Caco-2 (cell line): ENCODE results near the gene KRT71. TPM values are rescaled to one million over a fixed set of nuclear protein-coding genes. Genes with fewer than 3 reads are reported as not detected.

ENCODE experiments used
- BruUV-seq: library from RNA; stranded (reverse); fragments of 400-500 nt; replicated peaks from 2 replicates; lab custom pipeline; 2021; lab: Mats Ljungman, UMichigan
- CTCF ChIA-PET: fragments of 300-600 bp; sonication (Branson Sonifier 250); formaldehyde crosslinking; loops from one replicate; lab custom pipeline; 2022; ENCODE audit warnings: antibody characterized with exemption; lab: Charles Lee
- POLR2A ChIA-PET: fragments of 300-600 bp; sonication (Branson Sonifier 250); formaldehyde crosslinking; loops from one replicate; lab custom pipeline; 2022; ENCODE audit warnings: antibody characterized with exemption; lab: Charles Lee
- DNase-seq, 2 experiments: peaks; one replicate each; pipeline versions ENCODE4 v3.0.0 to v3.0.0-alpha.2; 2020 to 2022
- H3K27me3 ChIP-seq: replicated peaks from 2 replicates; pipeline ENCODE4 v1.6.0; 2011; ENCODE audit warnings: low read length; ENCODE audit not compliant: control insufficient read depth, insufficient read depth
- H3K36me3 ChIP-seq: 2 replicates; pipeline ENCODE4 v1.5.1; 2011; ENCODE audit warnings: low read length; ENCODE audit not compliant: control insufficient read depth, insufficient read depth
- H3K4me1 ChIP-seq: fragments of 250-450 bp; sonication (Bioruptor Pico); 2 replicates; pipeline ENCODE4 v1.5.1; 2020; ENCODE audit warnings: mild to moderate bottlenecking
- H3K4me3 ChIP-seq: 2 replicates; pipeline ENCODE4 v1.5.1; 2011; ENCODE audit warnings: low read depth, mild to moderate bottlenecking, control low read depth, low read length
- H3K9me3 ChIP-seq: fragments of 250-450 bp; sonication (Bioruptor Pico); 2 replicates; pipeline ENCODE4 v1.5.1; 2020; ENCODE audit warnings: mild to moderate bottlenecking, moderate library complexity
- H3K27ac Mint-ChIP-seq: one replicate; pipeline ENCODE4 v1.8.0; 2022; ENCODE audit warnings: mixed read lengths; ENCODE audit not compliant: unreplicated experiment
- H3K27me3 Mint-ChIP-seq: one replicate; pipeline ENCODE4 v1.8.0; 2022; ENCODE audit warnings: mixed read lengths; ENCODE audit not compliant: insufficient read depth, unreplicated experiment
- H3K36me3 Mint-ChIP-seq: one replicate; pipeline ENCODE4 v1.8.0; 2022; ENCODE audit warnings: mild to moderate bottlenecking, mixed read lengths; ENCODE audit not compliant: insufficient read depth, unreplicated experiment
- H3K4me1 Mint-ChIP-seq: one replicate; pipeline ENCODE4 v1.8.0; 2022; ENCODE audit warnings: low read depth, mixed read lengths; ENCODE audit not compliant: unreplicated experiment
- H3K4me3 Mint-ChIP-seq: one replicate; pipeline ENCODE4 v1.8.0; 2022; ENCODE audit warnings: mild to moderate bottlenecking, moderate library complexity, mixed read lengths; ENCODE audit not compliant: unreplicated experiment
- H3K9me3 Mint-ChIP-seq: one replicate; pipeline ENCODE4 v1.8.0; 2022; ENCODE audit warnings: mixed read lengths; ENCODE audit not compliant: unreplicated experiment
- intact Hi-C: fragments of 100-400 bp; cut with micrococcal nuclease; formaldehyde crosslinking; loops from one replicate; pipeline ENCODE4 v1.10.0; 2022; ENCODE audit not compliant: unreplicated experiment
- total RNA-seq: library from RNA; stranded (reverse); gene quantifications from 2 replicates; pipeline ENCODE4 v1.2.3, GENCODE V29; 2022
- TF ChIP-seq, protein P1 (sequence below), 2 experiments: fragments of 200-600 bp in 1 of 2; IDR thresholded peaks; 1 replicate in 1 of 2; 2 replicates in 1 of 2; pipeline versions ENCODE4 v1.5.1 to v1.8.0; 2011 to 2022; ENCODE audit warnings: antibody characterized with exemption in 1 of 2, control low read depth in 1 of 2, inconsistent platforms in 1 of 2, low read depth in 1 of 2, low read length in 1 of 2, mild to moderate bottlenecking in 1 of 2, moderate library complexity in 1 of 2; ENCODE audit not compliant: insufficient read depth in 1 of 2, severe bottlenecking in 1 of 2, unreplicated experiment in 1 of 2

KRT71 gene
- total RNA-seq, 1 experiment from 2014 or later: 1.2 TPM

DNA sequence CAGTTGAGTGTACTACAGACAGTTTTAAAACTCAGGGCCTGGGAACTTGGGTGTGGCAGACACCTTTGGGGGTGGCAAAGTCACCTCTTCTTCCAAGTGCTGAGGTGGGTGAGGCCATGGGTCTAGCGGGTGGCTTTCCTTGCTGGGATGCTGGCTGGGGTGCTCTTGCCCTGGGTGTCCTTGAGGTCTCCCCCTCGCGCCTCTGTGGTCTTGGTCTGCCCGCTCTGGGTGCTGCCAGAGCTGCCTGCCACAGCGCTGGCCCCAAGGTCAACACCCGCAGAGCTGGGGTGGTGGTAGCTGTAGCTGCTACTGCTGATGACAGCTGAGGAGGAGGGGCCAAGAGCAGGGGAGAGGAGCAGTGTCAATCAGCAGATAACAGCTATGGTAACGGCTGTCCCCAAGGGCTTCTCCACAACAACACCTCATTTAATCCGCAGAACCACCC, 13.9 kb upstream of the KRT71 start:
- Histone ChIP-seq H3K27me3 (no peaks in the 10 kb centered on the region), H3K36me3 (no peaks in the 10 kb centered on the region), H3K4me1 (no peaks in the 10 kb centered on the region), H3K9me3 (no peaks in the 10 kb centered on the region), H3K4me3 (no peak overlapping the region)
- H3K27ac Mint-ChIP-seq: no peak overlapping the region
- no peak for DNase-seq
- ChIA-PET CTCF (no interaction called here), POLR2A (no interaction called here)
- H3K9me3 Mint-ChIP-seq: no peaks in the 10 kb centered on the region
- TF ChIP-seq, protein P1, sequence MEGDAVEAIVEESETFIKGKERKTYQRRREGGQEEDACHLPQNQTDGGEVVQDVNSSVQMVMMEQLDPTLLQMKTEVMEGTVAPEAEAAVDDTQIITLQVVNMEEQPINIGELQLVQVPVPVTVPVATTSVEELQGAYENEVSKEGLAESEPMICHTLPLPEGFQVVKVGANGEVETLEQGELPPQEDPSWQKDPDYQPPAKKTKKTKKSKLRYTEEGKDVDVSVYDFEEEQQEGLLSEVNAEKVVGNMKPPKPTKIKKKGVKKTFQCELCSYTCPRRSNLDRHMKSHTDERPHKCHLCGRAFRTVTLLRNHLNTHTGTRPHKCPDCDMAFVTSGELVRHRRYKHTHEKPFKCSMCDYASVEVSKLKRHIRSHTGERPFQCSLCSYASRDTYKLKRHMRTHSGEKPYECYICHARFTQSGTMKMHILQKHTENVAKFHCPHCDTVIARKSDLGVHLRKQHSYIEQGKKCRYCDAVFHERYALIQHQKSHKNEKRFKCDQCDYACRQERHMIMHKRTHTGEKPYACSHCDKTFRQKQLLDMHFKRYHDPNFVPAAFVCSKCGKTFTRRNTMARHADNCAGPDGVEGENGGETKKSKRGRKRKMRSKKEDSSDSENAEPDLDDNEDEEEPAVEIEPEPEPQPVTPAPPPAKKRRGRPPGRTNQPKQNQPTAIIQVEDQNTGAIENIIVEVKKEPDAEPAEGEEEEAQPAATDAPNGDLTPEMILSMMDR (IDR thresholded peaks at IDR 0.05; ENCODE audit: insufficient read depth in 1 of 2, low read depth in 1 of 2, low read length in 1 of 2, severe bottlenecking in 1 of 2, unreplicated experiment in 1 of 2): no peak
- intact Hi-C loops: no loop called here
- BruUV-seq: no TSS peak
- H3K36me3 Mint-ChIP-seq: no peaks in the 10 kb centered on the region
- no peaks in the 10 kb centered on the region for H3K4me1 Mint-ChIP-seq
- H3K4me3 Mint-ChIP-seq: no peak overlapping the region
- peaks cover 4% of the 10 kb centered on the region for H3K27me3 Mint-ChIP-seq

DNA sequence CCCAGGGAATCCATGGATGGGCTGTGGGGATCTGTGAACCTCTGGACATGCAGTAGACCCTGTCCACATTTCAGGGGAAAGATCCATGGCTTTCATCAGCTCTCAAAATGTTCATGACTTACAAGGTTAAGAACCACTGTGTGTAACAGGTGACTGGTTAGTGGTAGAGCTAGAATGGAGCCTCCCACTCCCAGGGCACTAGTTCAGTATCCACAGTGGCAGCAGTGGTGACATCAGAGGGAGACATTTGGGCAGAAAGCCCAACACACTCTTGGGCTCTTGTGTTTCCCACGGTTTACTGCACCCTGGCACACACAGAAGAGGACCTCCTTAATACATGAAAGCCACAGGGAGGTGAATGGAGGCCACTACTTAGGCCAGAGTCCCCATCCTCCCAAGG, 11.6 kb upstream of the KRT71 start:
- no peak for DNase-seq
- H3K36me3 ChIP-seq: no peaks in the 10 kb centered on the region
- TF ChIP-seq, protein P1 (IDR thresholded peaks at IDR 0.05; ENCODE audit: insufficient read depth in 1 of 2, low read depth in 1 of 2, low read length in 1 of 2, severe bottlenecking in 1 of 2, unreplicated experiment in 1 of 2): no peak
- H3K4me3 Mint-ChIP-seq: no peak overlapping the region
- H3K4me1 Mint-ChIP-seq: no peaks in the 10 kb centered on the region
- H3K27me3 Mint-ChIP-seq: peaks cover 6% of the 10 kb centered on the region
- no peaks in the 10 kb centered on the region for H3K4me1 ChIP-seq
- no TSS peak for BruUV-seq
- no peaks in the 10 kb centered on the region for H3K27me3 ChIP-seq
- intact Hi-C loops: no loop called here
- POLR2A ChIA-PET: no interaction called here
- CTCF ChIA-PET: no interaction called here
- H3K36me3 Mint-ChIP-seq: no peaks in the 10 kb centered on the region
- H3K4me3 ChIP-seq: no peak overlapping the region
- H3K9me3 Mint-ChIP-seq: no peaks in the 10 kb centered on the region
- no peaks in the 10 kb centered on the region for H3K9me3 ChIP-seq
- no peak overlapping the region for H3K27ac Mint-ChIP-seq

GRCh38 chr12:52561880-52562449, 9.0 kb upstream of the KRT71 start:
- Mint-ChIP-seq H3K27me3 (peaks cover 9% of the 10 kb centered on the region), H3K4me3 (no peak overlapping the region), H3K36me3 (no peaks in the 10 kb centered on the region), H3K4me1 (no peaks in the 10 kb centered on the region), H3K27ac (no peak overlapping the region), H3K9me3 (no peaks in the 10 kb centered on the region)
- CTCF ChIA-PET: no interaction called here
- Histone ChIP-seq H3K4me1 (no peaks in the 10 kb centered on the region), H3K36me3 (no peaks in the 10 kb centered on the region), H3K4me3 (no peak overlapping the region), H3K9me3 (no peaks in the 10 kb centered on the region), H3K27me3 (no peaks in the 10 kb centered on the region)
- TF ChIP-seq, protein P1 (IDR thresholded peaks at IDR 0.05; ENCODE audit: insufficient read depth in 1 of 2, low read depth in 1 of 2, low read length in 1 of 2, severe bottlenecking in 1 of 2, unreplicated experiment in 1 of 2): peak; percentile 19 to 28
- BruUV-seq: no TSS peak
- DNase-seq: peak in 1 of 2 experiments; percentile 16
- intact Hi-C loops: no loop called here
- POLR2A ChIA-PET: no interaction called here
